Endothelial cell of umbilical vein (primary cell): ENCODE measurements around the gene FBXO38. TPM values are rescaled to one million over a fixed set of nuclear protein-coding genes. Genes with fewer than 3 reads are reported as not detected.

Experiments used
- BruUV-seq: library from RNA; stranded (reverse); fragments of 400-500 nt; replicated peaks from 2 replicates; lab custom pipeline; 2021; lab: Mats Ljungman, UMichigan
- CTCF ChIA-PET: fragments of 300-600, 350-600 bp; sonication (Branson Sonifier 250); formaldehyde crosslinking; loops from one replicate; lab custom pipeline; 2021; ENCODE audit warnings: antibody characterized with exemption, inconsistent platforms; lab: Charles Lee
- POLR2A ChIA-PET: fragments of 300-600, 350-600 bp; sonication (Branson Sonifier 250); formaldehyde crosslinking; loops from one replicate; lab custom pipeline; 2021; ENCODE audit warnings: antibody characterized with exemption, inconsistent platforms; lab: Charles Lee
- DNase-seq: peaks from one replicate; pipeline ENCODE4 v3.0.0-alpha.2; 2011; ENCODE audit warnings: low read depth, low spot score
- FAIRE-seq: peaks from 2 replicates; lab custom pipeline; 2011; peaks lifted over from hg19 to GRCh38; lab: Jason Lieb, UNC
- H2AFZ ChIP-seq: 2 replicates; pipeline ENCODE4 v1.6.0; 2012; ENCODE audit warnings: low read depth, low read length, control low read depth, inconsistent platforms
- H3K27ac ChIP-seq: 2 replicates; pipeline ENCODE4 v1.5.1; 2011; ENCODE audit warnings: low read depth, mild to moderate bottlenecking, control low read depth, low read length, moderate library complexity; ENCODE audit not compliant: insufficient read depth
- H3K27me3 ChIP-seq, 2 experiments: 2 replicates each; pipeline versions ENCODE4 v1.6.0 to v1.6.1; 2011; ENCODE audit warnings: low read length in 2 of 2, mixed read lengths in 1 of 2; ENCODE audit not compliant: control insufficient read depth in 2 of 2, insufficient read depth in 2 of 2
- H3K36me3 ChIP-seq, 2 experiments: 2 replicates in 1 of 2; 3 replicates in 1 of 2; pipeline ENCODE4 v1.5.1; 2011; ENCODE audit warnings: low read length in 2 of 2, mild to moderate bottlenecking in 1 of 2, moderate library complexity in 1 of 2; ENCODE audit not compliant: control insufficient read depth in 2 of 2, insufficient read depth in 2 of 2; ENCODE audit errors: extremely low read depth in 1 of 2
- H3K4me1 ChIP-seq: 3 replicates; pipeline ENCODE4 v1.5.1; 2011; ENCODE audit warnings: mild to moderate bottlenecking, low read length; ENCODE audit not compliant: control insufficient read depth, insufficient read depth; ENCODE audit errors: extremely low read depth
- H3K4me2 ChIP-seq: 2 replicates; pipeline ENCODE4 v1.6.1; 2011; ENCODE audit warnings: low read length, control low read depth, mixed read lengths; ENCODE audit not compliant: insufficient read depth
- H3K4me3 ChIP-seq, 3 experiments: fragments of 200-600 bp in 1 of 3; sonication (generic), shearing (Covaris generic) in 1 of 3; replicated peaks in 1 of 3; 2 replicates each; pipeline ENCODE4 v1.5.1; 2011 to 2016; ENCODE audit warnings: control low read depth in 3 of 3, low read length in 3 of 3, mild to moderate bottlenecking in 2 of 3, inconsistent platforms in 1 of 3, low read depth in 1 of 3, moderate library complexity in 1 of 3; ENCODE audit not compliant: insufficient read depth in 1 of 3
- H3K79me2 ChIP-seq: 2 replicates; pipeline ENCODE4 v1.6.0; 2012; ENCODE audit warnings: low read length, inconsistent platforms; ENCODE audit not compliant: control insufficient read depth, insufficient read depth
- H3K9ac ChIP-seq: replicated peaks from 2 replicates; pipeline ENCODE3; 2011; ENCODE audit warnings: low read length, control low read depth; ENCODE audit not compliant: insufficient read depth; ENCODE audit errors: extremely low read depth
- H3K9me1 ChIP-seq: replicated peaks from 3 replicates; pipeline ENCODE4 v1.6.0; 2011; ENCODE audit warnings: mild to moderate bottlenecking, low read length; ENCODE audit not compliant: control insufficient read depth, insufficient read depth; ENCODE audit errors: extremely low read depth
- H3K9me3 ChIP-seq: replicated peaks from 2 replicates; pipeline ENCODE4 v1.5.1; 2012; ENCODE audit warnings: low read length, inconsistent platforms; ENCODE audit not compliant: control insufficient read depth, insufficient read depth
- H4K20me1 ChIP-seq: replicated peaks from 2 replicates; pipeline ENCODE3; 2011; ENCODE audit warnings: mild to moderate bottlenecking, low read length; ENCODE audit not compliant: control insufficient read depth, insufficient read depth; ENCODE audit errors: extremely low read depth
- CTCF ChIP-seq, 2 donors: IDR thresholded peaks; 1 replicate in 1 of 2; 2 replicates in 1 of 2; pipeline ENCODE4 v1.5.1; 2011; ENCODE audit warnings: low read length in 2 of 2, mild to moderate bottlenecking in 2 of 2, moderate library complexity in 2 of 2, control low read depth in 1 of 2, inconsistent platforms in 1 of 2, low read depth in 1 of 2; ENCODE audit not compliant: insufficient read depth in 1 of 2; ENCODE audit errors: extremely low read depth in 1 of 2
- EZH2 ChIP-seq: IDR thresholded peaks from 2 replicates; pipeline ENCODE4 v1.6.1; 2012; ENCODE audit warnings: borderline replicate concordance, low read depth, mild to moderate bottlenecking, moderate library complexity, low read length, inconsistent platforms; ENCODE audit not compliant: severe bottlenecking
- FOS ChIP-seq: IDR thresholded peaks from 2 replicates; pipeline ENCODE4 v1.6.1; 2011; ENCODE audit warnings: mild to moderate bottlenecking, low read length, moderate library complexity, borderline replicate concordance; ENCODE audit not compliant: insufficient read depth
- GATA2 ChIP-seq: IDR thresholded peaks from 2 replicates; pipeline ENCODE4 v1.7.0; 2011; ENCODE audit warnings: low read depth, mild to moderate bottlenecking, moderate library complexity, mixed read lengths, low read length; ENCODE audit not compliant: insufficient read length, insufficient read depth
- JUN ChIP-seq: IDR thresholded peaks from 2 replicates; pipeline ENCODE4 v1.6.1; 2011; ENCODE audit warnings: borderline replicate concordance, low read depth; ENCODE audit not compliant: insufficient read length, insufficient read depth
- MAX ChIP-seq: IDR thresholded peaks from 2 replicates; pipeline ENCODE4 v1.6.1; 2011; ENCODE audit not compliant: insufficient read depth, insufficient read length
- MYC ChIP-seq: IDR thresholded peaks from one replicate; pipeline ENCODE4 v1.6.1; 2011; ENCODE audit warnings: mild to moderate bottlenecking, low read depth, low read length
- POLR2A ChIP-seq: IDR thresholded peaks from 2 replicates; pipeline ENCODE4 v1.6.1; 2012; ENCODE audit warnings: low read depth, mild to moderate bottlenecking, control low read depth, low read length
- POLR2AphosphoS5 ChIP-seq: IDR thresholded peaks from 2 replicates; pipeline ENCODE4 v1.6.1; 2012; ENCODE audit warnings: low read depth, mild to moderate bottlenecking, control low read depth, low read length, moderate library complexity; ENCODE audit not compliant: insufficient read depth
- dilution Hi-C: fragments of 300-500 bp; cut with MboI; formaldehyde crosslinking; loops from one replicate; pipeline ENCODE4 v1.15.0; 2019; ENCODE audit warnings: low sequenced_read_pairs; ENCODE audit not compliant: extremely low pct_ligation_motif_present
- intact Hi-C: fragments of 100-400 bp; cut with micrococcal nuclease; formaldehyde crosslinking; loops from one replicate; pipeline ENCODE4 v1.10.0; 2022
- polyA plus RNA-seq, 4 experiments: library from polyadenylated mRNA; depleted of rRNA in 3 of 4; stranded (reverse) in 3 of 4; unstranded in 1 of 4; fragments of >200 nt; gene quantifications; 2 replicates each; pipeline versions ENCODE4 v1.2.1 to v1.2.3, GENCODE V29; 2011 to 2012; ENCODE audit warnings: missing spikeins in 1 of 4
- total RNA-seq: library from RNA; stranded (reverse); gene quantifications from 2 replicates; pipeline ENCODE4 v1.2.3, GENCODE V29; 2021

The FBXO38 gene
- total and polyA plus RNA-seq, 2 donors (not counting 3 experiments of a cell fraction or from before 2014, with no cell fraction given), result 18.6 to 65.6 TPM

- H2AFZ ChIP-seq, result no peak overlapping the region
- peaks cover 3% of the 10 kb centered on the region for H4K20me1 ChIP-seq
- peaks cover 23% of the 10 kb centered on the region for H3K4me1 ChIP-seq
- H3K27me3 ChIP-seq, result no peaks in the 10 kb centered on the region
- no peak overlapping the region for H3K4me2 ChIP-seq
- H3K36me3 ChIP-seq, result peaks cover 0 to 2% of the 10 kb centered on the region in 2 experiments
- H3K9me3 ChIP-seq, result no peaks in the 10 kb centered on the region
- POLR2A ChIA-PET, result no interaction called here
- dilution Hi-C loops, result no loop called here
- no TSS peak for BruUV-seq
- TF ChIP-seq GATA2 (no peak), MYC (no peak), MAX (no peak), POLR2A (no peak), FOS (no peak), JUN (no peak), POLR2AphosphoS5 (no peak)
- DNase-seq, result peak; percentile 80
- CTCF ChIA-PET, result interaction anchor here (1.0 to 1.4 kb wide), 3 partner anchors 15 to 339 kb away, joined by 3 to 6 read pairs (median 3); no protein-coding TSS in a partner anchor
- FAIRE-seq, result no peak
- H3K9ac ChIP-seq, result no peak overlapping the region
- intact Hi-C loops, result no loop called here
- no peak overlapping the region for H3K4me3 ChIP-seq
- H3K9me1 ChIP-seq, result no peaks in the 10 kb centered on the region
- H3K27ac ChIP-seq, result no peak overlapping the region
- H3K79me2 ChIP-seq, result peaks cover 65% of the 10 kb centered on the region
These were observed 7.7 kb downstream of the FBXO38 start for GRCh38 chr5:148391422-148391821.

- no peak overlapping the region for H3K9ac ChIP-seq
- H3K4me3 ChIP-seq, result no peak overlapping the region
- FAIRE-seq, result no peak
- H3K9me3 ChIP-seq, result no peaks in the 10 kb centered on the region
- intact Hi-C loops, result no loop called here
- H3K9me1 ChIP-seq, result no peaks in the 10 kb centered on the region
- TF ChIP-seq GATA2 (no peak), MAX (no peak), POLR2A (no peak), EZH2 (no peak), FOS (no peak), CTCF (IDR thresholded peaks at IDR 0.05; ENCODE audit: extremely low read depth in 1 of 2, insufficient read depth in 1 of 2, low read depth in 1 of 2, low read length in 2 of 2) (no peak), POLR2AphosphoS5 (no peak), MYC (no peak), JUN (no peak)
- H3K36me3 ChIP-seq, result peaks cover 0 to 5% of the 10 kb centered on the region in 2 experiments
- peaks cover 20% of the 10 kb centered on the region for H3K4me1 ChIP-seq
- no peak overlapping the region for H3K27ac ChIP-seq
- peaks cover 3% of the 10 kb centered on the region for H4K20me1 ChIP-seq
- dilution Hi-C loops, result no loop called here
- DNase-seq, result peak; percentile 46
- H2AFZ ChIP-seq, result no peak overlapping the region
- H3K4me2 ChIP-seq, result no peak overlapping the region
- BruUV-seq, result no TSS peak
- POLR2A ChIA-PET, result interaction anchor here (0.6 kb wide), 1 partner anchor 88 kb away, joined by 3 read pairs; no protein-coding TSS in a partner anchor
- H3K27me3 ChIP-seq, result no peaks in the 10 kb centered on the region
- CTCF ChIA-PET, result interaction anchor here (1.3 to 1.5 kb wide), 2 partner anchors 14 to 19 kb away, joined by 3 to 7 read pairs; no protein-coding TSS in a partner anchor
- peaks cover 60% of the 10 kb centered on the region for H3K79me2 ChIP-seq
These were observed 9.6 kb downstream of the FBXO38 start for GRCh38 chr5:148393390-148393741.
